Body of pancreas (tissue), 4 donors: ENCODE data around the gene KIRREL3.

Experiments
- POLR2A ChIP-seq, 3 donors: fragments of 450-650 bp; IDR thresholded peaks; one replicate each; pipeline ENCODE4 v1.6.1; 2016; ENCODE audit warnings: antibody characterized with exemption in 3 of 3, mild to moderate bottlenecking in 2 of 3
- TF ChIP-seq, protein P1 (sequence below), 7 experiments: fragments of 450-650 bp in 4 of 7; fragments of 200-600 bp in 3 of 7; sonication (generic) in 3 of 7; IDR thresholded peaks; one replicate each; pipeline ENCODE4 v1.5.1; 2016 to 2019; ENCODE audit warnings: antibody characterized with exemption in 7 of 7

DNA sequence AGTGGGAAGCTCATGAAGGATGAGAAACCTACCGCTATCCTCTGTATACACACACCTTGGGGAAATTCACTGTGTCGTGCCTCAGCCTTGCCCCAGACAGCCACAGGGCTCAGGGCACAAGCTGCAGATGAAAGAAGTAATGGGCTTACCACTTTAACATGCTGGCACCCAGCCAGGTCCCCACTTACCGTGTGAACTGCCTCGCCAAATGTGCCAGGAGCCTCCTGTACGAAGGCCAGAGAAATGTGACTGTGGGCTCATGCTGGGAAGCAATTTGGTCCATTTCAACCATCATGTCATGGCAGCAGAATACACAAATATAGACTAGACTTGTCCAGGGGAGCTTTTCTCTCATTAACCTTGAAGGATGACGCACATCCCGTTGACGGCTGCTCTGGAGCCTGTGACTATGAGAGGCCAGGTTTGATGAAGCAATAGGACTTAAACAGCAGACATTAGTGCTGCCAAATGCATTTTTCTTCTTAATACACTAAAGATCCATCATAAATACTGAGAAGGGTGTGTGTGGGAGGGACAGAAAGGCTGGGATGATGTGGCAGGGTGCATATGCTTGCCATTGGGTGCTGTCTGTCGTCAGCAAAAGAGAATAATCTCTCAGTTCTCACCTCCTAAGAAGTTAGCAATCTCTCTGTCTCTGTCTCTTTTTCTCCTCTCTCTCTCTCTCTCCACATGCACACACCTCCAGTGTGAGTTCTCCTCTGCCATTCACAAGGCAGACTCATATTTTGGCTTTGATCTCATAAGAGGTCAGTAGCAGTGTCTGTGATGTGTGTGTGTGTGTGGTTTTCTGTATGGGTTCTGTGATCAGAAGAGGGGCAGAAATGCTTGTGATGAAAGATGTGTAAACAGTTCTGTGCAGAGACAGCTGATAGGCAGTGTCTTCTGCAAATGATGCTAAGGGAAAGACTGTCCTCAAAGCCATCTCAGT lies 142.4 kb downstream of the KIRREL3 start:
- TF ChIP-seq, protein P1, sequence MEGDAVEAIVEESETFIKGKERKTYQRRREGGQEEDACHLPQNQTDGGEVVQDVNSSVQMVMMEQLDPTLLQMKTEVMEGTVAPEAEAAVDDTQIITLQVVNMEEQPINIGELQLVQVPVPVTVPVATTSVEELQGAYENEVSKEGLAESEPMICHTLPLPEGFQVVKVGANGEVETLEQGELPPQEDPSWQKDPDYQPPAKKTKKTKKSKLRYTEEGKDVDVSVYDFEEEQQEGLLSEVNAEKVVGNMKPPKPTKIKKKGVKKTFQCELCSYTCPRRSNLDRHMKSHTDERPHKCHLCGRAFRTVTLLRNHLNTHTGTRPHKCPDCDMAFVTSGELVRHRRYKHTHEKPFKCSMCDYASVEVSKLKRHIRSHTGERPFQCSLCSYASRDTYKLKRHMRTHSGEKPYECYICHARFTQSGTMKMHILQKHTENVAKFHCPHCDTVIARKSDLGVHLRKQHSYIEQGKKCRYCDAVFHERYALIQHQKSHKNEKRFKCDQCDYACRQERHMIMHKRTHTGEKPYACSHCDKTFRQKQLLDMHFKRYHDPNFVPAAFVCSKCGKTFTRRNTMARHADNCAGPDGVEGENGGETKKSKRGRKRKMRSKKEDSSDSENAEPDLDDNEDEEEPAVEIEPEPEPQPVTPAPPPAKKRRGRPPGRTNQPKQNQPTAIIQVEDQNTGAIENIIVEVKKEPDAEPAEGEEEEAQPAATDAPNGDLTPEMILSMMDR (IDR thresholded peaks at IDR 0.05) = no peak
- no peak for TF ChIP-seq POLR2A (IDR thresholded peaks at IDR 0.05)
